IMR-90 (cell line): Measurements from ENCODE around the gene TBX4. TPM values are rescaled to one million over a fixed set of nuclear protein-coding genes. Genes with fewer than 3 reads are reported as not detected.

Experiments used
- ATAC-seq: fragments of 200-7000 bp; cut with Tn5 transposase; 2 replicates; pipeline ENCODE4 v1.9.1; 2020; ENCODE audit warnings: low read depth, mild to moderate bottlenecking, moderate library complexity
- BruUV-seq: library from RNA; stranded (reverse); fragments of 400-500 nt; replicated peaks from 2 replicates; lab custom pipeline; 2021; lab: Mats Ljungman, UMichigan
- CTCF ChIA-PET: fragments of 300-600 bp; formaldehyde crosslinking; extraction: SDS; loops from one replicate; lab custom pipeline; 2021; ENCODE audit warnings: antibody characterized with exemption; lab: Yijun Ruan, JAX
- POLR2A ChIA-PET: fragments of 300-600 bp; sonication (Branson Sonifier 250); formaldehyde crosslinking; loops from one replicate; lab custom pipeline; 2022; ENCODE audit warnings: antibody characterized with exemption; ENCODE audit not compliant: unreplicated experiment; lab: Charles Lee
- DNase-seq: peaks from one replicate; pipeline ENCODE4 v3.0.0; 2013
- H2AFZ ChIP-seq: replicated peaks from 2 replicates; pipeline ENCODE3; 2013; ENCODE audit warnings: low read length, mild to moderate bottlenecking; ENCODE audit not compliant: poor library complexity
- H2AK5ac ChIP-seq: 2 replicates; pipeline ENCODE4 v1.6.1; 2013; ENCODE audit warnings: low read depth, low read length, inconsistent platforms
- H2AK9ac ChIP-seq: replicated peaks from 2 replicates; pipeline ENCODE3; 2013; ENCODE audit warnings: mild to moderate bottlenecking, low read depth, low read length, moderate library complexity; ENCODE audit not compliant: poor library complexity
- H2BK120ac ChIP-seq: 2 replicates; pipeline ENCODE4 v1.6.1; 2013; ENCODE audit warnings: low read depth, low read length, inconsistent platforms
- H2BK15ac ChIP-seq: 3 replicates; pipeline ENCODE4 v1.6.1; 2013; ENCODE audit warnings: low read depth, low read length, inconsistent platforms
- H2BK20ac ChIP-seq: 2 replicates; pipeline ENCODE4 v1.6.1; 2013; ENCODE audit warnings: low read depth, mild to moderate bottlenecking, inconsistent platforms, low read length, moderate library complexity
- H2BK5ac ChIP-seq: 2 replicates; pipeline ENCODE4 v1.6.1; 2013; ENCODE audit warnings: mild to moderate bottlenecking, low read depth, low read length, inconsistent platforms; ENCODE audit not compliant: poor library complexity, severe bottlenecking
- H3K14ac ChIP-seq: replicated peaks from 2 replicates; pipeline ENCODE4 v1.6.1; 2013; ENCODE audit warnings: low read depth, low read length, inconsistent platforms
- H3K18ac ChIP-seq: 2 replicates; pipeline ENCODE4 v1.6.1; 2013; ENCODE audit warnings: low read depth, low read length, control low read depth
- H3K23ac ChIP-seq: 2 replicates; pipeline ENCODE4 v1.6.1; 2013; ENCODE audit warnings: low read depth, low read length, inconsistent platforms
- H3K27ac ChIP-seq: 2 replicates; pipeline ENCODE4 v1.5.1; 2013; ENCODE audit warnings: mild to moderate bottlenecking, control low read depth, low read length; ENCODE audit not compliant: insufficient read depth
- H3K27me3 ChIP-seq: 2 replicates; pipeline ENCODE4 v1.6.1; 2013; ENCODE audit warnings: low read length; ENCODE audit not compliant: control insufficient read depth, insufficient read depth
- H3K36me3 ChIP-seq: 2 replicates; pipeline ENCODE4 v1.6.1; 2013; ENCODE audit warnings: low read length, mixed read lengths; ENCODE audit not compliant: control insufficient read depth, insufficient read depth
- H3K4ac ChIP-seq: 2 replicates; pipeline ENCODE4 v1.6.1; 2013; ENCODE audit warnings: low read depth, low read length, inconsistent platforms
- H3K4me1 ChIP-seq: 2 replicates; pipeline ENCODE4 v1.6.1; 2013; ENCODE audit warnings: low read length, mixed read lengths; ENCODE audit not compliant: control insufficient read depth, insufficient read depth
- H3K4me2 ChIP-seq: 2 replicates; pipeline ENCODE4 v1.6.1; 2013; ENCODE audit warnings: low read depth, mild to moderate bottlenecking, control low read depth, low read length, moderate library complexity
- H3K4me3 ChIP-seq: 2 replicates; pipeline ENCODE4 v1.5.1; 2013; ENCODE audit warnings: low read depth, mild to moderate bottlenecking, control low read depth, low read length, moderate library complexity; ENCODE audit not compliant: insufficient read depth
- H3K56ac ChIP-seq: 2 replicates; pipeline ENCODE4 v1.6.1; 2013; ENCODE audit warnings: low read length, inconsistent platforms; ENCODE audit not compliant: insufficient read depth; ENCODE audit errors: extremely low read depth
- H3K79me1 ChIP-seq, 2 experiments: 2 replicates each; pipeline ENCODE4 v1.6.1; 2013; ENCODE audit warnings: low read length in 2 of 2, inconsistent platforms in 1 of 2, low read depth in 1 of 2
- H3K9ac ChIP-seq: 2 replicates; pipeline ENCODE4 v1.6.1; 2013; ENCODE audit warnings: low read depth, low read length, control low read depth
- H3K9me1 ChIP-seq: 2 replicates; pipeline ENCODE4 v1.6.1; 2013; ENCODE audit warnings: low read length, inconsistent platforms; ENCODE audit not compliant: insufficient read depth
- H3K9me3 ChIP-seq: 2 replicates; pipeline ENCODE4 v1.6.1; 2013; ENCODE audit warnings: low read length; ENCODE audit not compliant: control insufficient read depth, insufficient read depth
- H4K20me1 ChIP-seq: 2 replicates; pipeline ENCODE4 v1.6.1; 2013; ENCODE audit warnings: low read length, inconsistent platforms; ENCODE audit not compliant: insufficient read depth
- H4K5ac ChIP-seq: 2 replicates; pipeline ENCODE4 v1.6.1; 2013; ENCODE audit warnings: mild to moderate bottlenecking, low read depth, low read length, control low read depth
- H4K8ac ChIP-seq, 2 experiments: 2 replicates each; pipeline ENCODE4 v1.6.1; 2013; ENCODE audit warnings: low read depth in 2 of 2, low read length in 2 of 2, control low read depth in 1 of 2, inconsistent platforms in 1 of 2
- H4K91ac ChIP-seq: 2 replicates; pipeline ENCODE4 v1.6.1; 2013; ENCODE audit warnings: low read depth, low read length, inconsistent platforms; ENCODE audit not compliant: insufficient read depth
- BHLHE40 ChIP-seq: fragments of 150-350 bp; IDR thresholded peaks from 2 replicates; pipeline ENCODE4 v1.6.1; 2016; ENCODE audit warnings: mild to moderate bottlenecking, low read depth, low read length
- CEBPB ChIP-seq: IDR thresholded peaks from 2 replicates; pipeline ENCODE4 v1.6.1; 2012; ENCODE audit warnings: low read depth, low read length, improper control_type of control experiment
- CHD1 ChIP-seq: IDR thresholded peaks from 2 replicates; pipeline ENCODE4 v1.6.1; 2012; ENCODE audit warnings: low read depth, low read length, improper control_type of control experiment
- CTCF ChIP-seq: conservative IDR thresholded peaks from 2 replicates; pipeline ENCODE4 v1.5.1; 2012; ENCODE audit warnings: mild to moderate bottlenecking, low read depth, low read length, improper control_type of control experiment
- FOS ChIP-seq: fragments of 150-350 bp; IDR thresholded peaks from 2 replicates; pipeline ENCODE4 v1.6.1; 2016; ENCODE audit warnings: low read depth, low read length
- MAFK ChIP-seq: IDR thresholded peaks from 2 replicates; pipeline ENCODE4 v1.6.1; 2012; ENCODE audit warnings: low read depth, low read length, improper control_type of control experiment
- MAZ ChIP-seq: IDR thresholded peaks from 2 replicates; pipeline ENCODE4 v1.6.1; 2012; ENCODE audit warnings: low read depth, mild to moderate bottlenecking, low read length, improper control_type of control experiment, moderate library complexity, borderline replicate concordance
- MXI1 ChIP-seq: IDR thresholded peaks from 2 replicates; pipeline ENCODE4 v1.6.1; 2012; ENCODE audit warnings: low read depth, mild to moderate bottlenecking, low read length, moderate library complexity, borderline replicate concordance
- NFE2L2 ChIP-seq: fragments of 150-350 bp; IDR thresholded peaks from 2 replicates; pipeline ENCODE4 v1.6.1; 2016; ENCODE audit warnings: low read depth, mild to moderate bottlenecking, low read length
- POLR2A ChIP-seq: IDR thresholded peaks from 2 replicates; pipeline ENCODE4 v1.6.1; 2012; ENCODE audit warnings: mild to moderate bottlenecking, low read depth, low read length
- RAD21 ChIP-seq: IDR thresholded peaks from 2 replicates; pipeline ENCODE4 v1.6.1; 2012; ENCODE audit warnings: low read length, improper control_type of control experiment
- RCOR1 ChIP-seq: IDR thresholded peaks from 2 replicates; pipeline ENCODE4 v1.6.1; 2012; ENCODE audit warnings: mild to moderate bottlenecking, low read length, improper control_type of control experiment; ENCODE audit not compliant: insufficient replicate concordance
- RFX5 ChIP-seq: IDR thresholded peaks from 2 replicates; pipeline ENCODE4 v1.8.0; 2012; ENCODE audit warnings: low read depth, mild to moderate bottlenecking, low read length, moderate library complexity
- SMC3 ChIP-seq: fragments of 150-350 bp; IDR thresholded peaks from 2 replicates; pipeline ENCODE4 v1.6.1; 2016; ENCODE audit warnings: low read depth, mild to moderate bottlenecking, antibody characterized with exemption, low read length, moderate library complexity
- USF2 ChIP-seq: fragments of 150-350 bp; IDR thresholded peaks from 2 replicates; pipeline ENCODE4 v1.6.1; 2017; ENCODE audit warnings: mild to moderate bottlenecking, antibody characterized with exemption, low read length, low read depth
- WGBS, 2 experiments: methylation state at CpG; one replicate each; pipeline versions ENCODE4 v1.1.5 to v1.1.7; 2013; ENCODE audit warnings: missing lambda C conversion rate in 2 of 2; ENCODE audit not compliant: insufficient read length in 1 of 2; ENCODE audit errors: extremely low coverage in 2 of 2; 5-methylcytosine and 5-hydroxymethylcytosine counted together
- dilution Hi-C: fragments of 300-500 bp; cut with HindIII; formaldehyde crosslinking; loops from one replicate; pipeline ENCODE4 v1.14.3; 2018; ENCODE audit warnings: low sequenced_read_pairs; ENCODE audit not compliant: unreplicated experiment
- in situ Hi-C: fragments of 300-500 bp; cut with MboI; formaldehyde crosslinking; loops from 3 replicates; pipeline ENCODE4 v1.14.3; 2019; ENCODE audit warnings: low sequenced_read_pairs, inconsistent platforms, mixed read lengths
- intact Hi-C: fragments of 100-400 bp; cut with micrococcal nuclease; formaldehyde crosslinking; loops from 2 replicates; pipeline ENCODE4 v1.10.0; 2022
- polyA plus RNA-seq, 3 experiments: library from polyadenylated mRNA; depleted of rRNA; stranded (reverse); fragments of >200 nt; gene quantifications; 2 replicates each; pipeline ENCODE4 v1.2.3, GENCODE V29; 2012; ENCODE audit warnings: low replicate concordance in 1 of 3
- total RNA-seq: library from RNA; depleted of rRNA; stranded (reverse); fragments of >200 nt; gene quantifications from 2 replicates; pipeline ENCODE4 v1.2.3, GENCODE V29; 2012
- TF ChIP-seq, protein P1 (sequence below): fragments of 150-350 bp; IDR thresholded peaks from 2 replicates; pipeline ENCODE4 v1.6.1; 2016; ENCODE audit warnings: low read depth, mild to moderate bottlenecking, low read length, moderate library complexity, borderline replicate concordance

The TBX4 gene
- total and polyA plus RNA-seq, 2 of the 4 experiments (the other 2 are of a cell fraction) = 0.05 TPM; not detected in 1

- dilution Hi-C loops (no loop called here), intact Hi-C loops (no loop called here), in situ Hi-C loops (no loop called here)
- Histone ChIP-seq H2AK5ac (no peak overlapping the region), H4K20me1 (no peaks in the 10 kb centered on the region), H2BK20ac (no peak overlapping the region), H3K4me2 (no peak overlapping the region), H2BK15ac (no peak overlapping the region), H3K56ac (no peak overlapping the region), H3K14ac (no peak overlapping the region), H2BK120ac (no peak overlapping the region), H3K79me1 (no peaks in the 10 kb centered on the region), H3K27ac (no peak overlapping the region), H2BK5ac (no peak overlapping the region), H4K91ac (no peak overlapping the region), H4K8ac (no peak overlapping the region), H3K9ac (no peak overlapping the region), H3K27me3 (peaks cover 4% of the 10 kb centered on the region; the same call in 1 of the 2 replicates), H3K23ac (no peak overlapping the region), H3K9me1 (0 out of 2 replicates have a peak, but pooled peaks cover 2% of the 10 kb centered on the region), H4K5ac (no peak overlapping the region), H2AK9ac (no peak overlapping the region), H3K9me3 (no peaks in the 10 kb centered on the region), H2AFZ (peak overlapping the region; percentile 17), H3K18ac (no peak overlapping the region), H3K4me1 (peaks cover 3% of the 10 kb centered on the region; the same call in 1 of the 2 replicates), H3K4me3 (no peak overlapping the region), H3K4ac (no peak overlapping the region), H3K36me3 (no peaks in the 10 kb centered on the region)
- TF ChIP-seq SMC3 (no peak), MAZ (no peak), CEBPB (no peak), RAD21 (no peak), CHD1 (no peak), BHLHE40 (no peak), POLR2A (no peak), MAFK (no peak), CTCF (no peak), RFX5 (no peak), FOS (no peak), USF2 (no peak), NFE2L2 (no peak), RCOR1 (no peak), MXI1 (no peak)
- TF ChIP-seq, protein P1, sequence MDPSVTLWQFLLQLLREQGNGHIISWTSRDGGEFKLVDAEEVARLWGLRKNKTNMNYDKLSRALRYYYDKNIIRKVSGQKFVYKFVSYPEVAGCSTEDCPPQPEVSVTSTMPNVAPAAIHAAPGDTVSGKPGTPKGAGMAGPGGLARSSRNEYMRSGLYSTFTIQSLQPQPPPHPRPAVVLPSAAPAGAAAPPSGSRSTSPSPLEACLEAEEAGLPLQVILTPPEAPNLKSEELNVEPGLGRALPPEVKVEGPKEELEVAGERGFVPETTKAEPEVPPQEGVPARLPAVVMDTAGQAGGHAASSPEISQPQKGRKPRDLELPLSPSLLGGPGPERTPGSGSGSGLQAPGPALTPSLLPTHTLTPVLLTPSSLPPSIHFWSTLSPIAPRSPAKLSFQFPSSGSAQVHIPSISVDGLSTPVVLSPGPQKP = no peak
- no CpG with 5 or more reads among the region's 8 CpGs for WGBS, 2 experiments
- CTCF ChIA-PET = no interaction called here
- peak; percentile 45 for DNase-seq
- no TSS peak for BruUV-seq
- POLR2A ChIA-PET = no interaction called here
- ATAC-seq = no peak
These were observed 33.0 kb downstream of the TBX4 start for GRCh38 chr17:61485067-61485775.
